Frontal cortex (tissue), 4 donors: ENCODE data around the gene FRAS1. TPM values are rescaled to one million over a fixed set of nuclear protein-coding genes. Genes with fewer than 3 reads are reported as not detected.

Source experiments
- DNase-seq, 2 donors: peaks; one replicate each; pipeline ENCODE4 v3.0.0; 2012; ENCODE audit warnings: low spot score in 2 of 2
- FAIRE-seq: peaks from 2 replicates; lab custom pipeline; 2012; peaks lifted over from hg19 to GRCh38; lab: Jason Lieb, UNC
- total RNA-seq: library from RNA; depleted of rRNA; stranded (reverse); fragments of >200 nt; gene quantifications from one replicate; pipeline ENCODE4 v1.2.3, GENCODE V29; 2014
- donor health status: control.
- donor health status: control.
- donor health status: control.

FRAS1 gene
- total RNA-seq, 1 donor from 2014 or later = 13.0 TPM

- DNase-seq (peak in 1 of 2 donors; percentile 44), FAIRE-seq (no peak)
Measured at GRCh38 chr4:78551420-78552351, 494.6 kb downstream of the FRAS1 start, which contains the start of gene ANXA3. Gene ANXA3, plus strand, starts transcription at chr4:78551770. Its CDS starts 2,704 bp downstream, at chr4:78554474.

GRCh38 chr4:78552389-78553042 is 495.4 kb downstream of the FRAS1 start:
- no peak for FAIRE-seq
- no peak for DNase-seq

GRCh38 chr4:78553043-78553396 is 495.9 kb downstream of the FRAS1 start:
- DNase-seq (no peak), FAIRE-seq (no peak)

GRCh38 chr4:78553529-78554060 is 496.5 kb downstream of the FRAS1 start:
- DNase-seq (no peak), FAIRE-seq (no peak)

- FAIRE-seq (no peak), DNase-seq (no peak)
Measured at GRCh38 chr4:78556665-78557064, 499.5 kb downstream of the FRAS1 start.

- FAIRE-seq (no peak), DNase-seq (no peak)
Measured at GRCh38 chr4:78557841-78558240, 500.7 kb downstream of the FRAS1 start.

- DNase-seq (no peak), FAIRE-seq (no peak)
Measured at GRCh38 chr4:78558410-78558809, 501.3 kb downstream of the FRAS1 start.

- DNase-seq = no peak
- FAIRE-seq = no peak
Measured at GRCh38 chr4:78560296-78560963, 503.3 kb downstream of the FRAS1 start.

GRCh38 chr4:78561677-78562076 is 504.6 kb downstream of the FRAS1 start:
- FAIRE-seq (no peak), DNase-seq (no peak)

- FAIRE-seq (no peak), DNase-seq (no peak)
Measured at GRCh38 chr4:78562687-78563086, 505.6 kb downstream of the FRAS1 start.

GRCh38 chr4:78565971-78566372 is 508.8 kb downstream of the FRAS1 start:
- no peak for FAIRE-seq
- no peak for DNase-seq

GRCh38 chr4:78566834-78567499 is 509.8 kb downstream of the FRAS1 start:
- FAIRE-seq (no peak), DNase-seq (no peak)

GRCh38 chr4:78567500-78568060 is 510.5 kb downstream of the FRAS1 start:
- no peak for DNase-seq
- no peak for FAIRE-seq

- FAIRE-seq = no peak
- no peak for DNase-seq
Measured at GRCh38 chr4:78568640-78569305, 511.6 kb downstream of the FRAS1 start.

- no peak for FAIRE-seq
Measured at GRCh38 chr4:78569306-78569821, 512.2 kb downstream of the FRAS1 start.

GRCh38 chr4:78570117-78570516 is 513.0 kb downstream of the FRAS1 start:
- no peak for FAIRE-seq
- DNase-seq = no peak

More at GRCh38 chr4:78569306-78569821, 512.2 kb downstream of the FRAS1 start:
- no peak for DNase-seq

- no peak for DNase-seq
Measured at GRCh38 chr4:78571804-78572203, 514.7 kb downstream of the FRAS1 start.

GRCh38 chr4:78578674-78579425 is 521.7 kb downstream of the FRAS1 start:
- FAIRE-seq = no peak
- DNase-seq = no peak

More at GRCh38 chr4:78571804-78572203, 514.7 kb downstream of the FRAS1 start:
- no peak for FAIRE-seq
